ENCODE results near the gene LGR4.
"Not testable (repeated sequence)": the region's sequence is repeated elsewhere in the genome, so short reads cannot be mapped to it uniquely, and the experiment has no call there.

Gene LGR4

GRCh38 chr11:27462543-27462942 lies 10.0 kb downstream of the LGR4 start:
- peak overlapping the region; percentile 23 for H3K27ac ChIP-seq
- no peak for DNase-seq (ENCODE audit: low read depth, low spot score)

- no peak for DNase-seq (ENCODE audit: low read depth, low spot score)
- H3K27ac ChIP-seq, result no peak overlapping the region
Measured at GRCh38 chr11:27460158-27460978, 12.2 kb downstream of the LGR4 start.

- DNase-seq (ENCODE audit: low read depth, low spot score), result no peak
- no peak overlapping the region for H3K27ac ChIP-seq
Measured at GRCh38 chr11:27459191-27459590, 13.4 kb downstream of the LGR4 start.

GRCh38 chr11:27458182-27458581 lies 14.4 kb downstream of the LGR4 start:
- H3K27ac ChIP-seq, result no peak overlapping the region
- DNase-seq (ENCODE audit: low read depth, low spot score), result no peak

GRCh38 chr11:27456795-27457329 lies 15.7 kb downstream of the LGR4 start:
- H3K27ac ChIP-seq, result peak overlapping the region; percentile 70
- no peak for DNase-seq (ENCODE audit: low read depth, low spot score)

- H3K27ac ChIP-seq, result peak overlapping the region; percentile 70
- no peak for DNase-seq (ENCODE audit: low read depth, low spot score)
Measured at GRCh38 chr11:27456140-27456794, 16.3 kb downstream of the LGR4 start.

GRCh38 chr11:27455667-27456066 lies 16.9 kb downstream of the LGR4 start:
- DNase-seq (ENCODE audit: low read depth, low spot score), result no peak
- H3K27ac ChIP-seq, result peak overlapping the region; percentile 70

GRCh38 chr11:27453701-27454100 lies 18.9 kb downstream of the LGR4 start:
- no peak for DNase-seq (ENCODE audit: low read depth, low spot score)
- H3K27ac ChIP-seq, result no peak overlapping the region

GRCh38 chr11:27452147-27452546 lies 20.4 kb downstream of the LGR4 start:
- DNase-seq (ENCODE audit: low read depth, low spot score), result no peak
- H3K27ac ChIP-seq, result peak overlapping the region; percentile 14

- peak overlapping the region; percentile 14 for H3K27ac ChIP-seq
- no peak for DNase-seq (ENCODE audit: low read depth, low spot score)
Measured at GRCh38 chr11:27451244-27451965, 21.2 kb downstream of the LGR4 start.

GRCh38 chr11:27448184-27448540 lies 24.4 kb downstream of the LGR4 start:
- not testable (repeated sequence) for DNase-seq (ENCODE audit: low read depth, low spot score)
- H3K27ac ChIP-seq, result peak overlapping the region; percentile 89

- no peak for DNase-seq (ENCODE audit: low read depth, low spot score)
- H3K27ac ChIP-seq, result peak overlapping the region; percentile 89
Measured at GRCh38 chr11:27447288-27448183, 25.1 kb downstream of the LGR4 start.

GRCh38 chr11:27445625-27446024 lies 27.0 kb downstream of the LGR4 start:
- H3K27ac ChIP-seq, result no peak overlapping the region
- no peak for DNase-seq (ENCODE audit: low read depth, low spot score)

- H3K27ac ChIP-seq, result no peak overlapping the region
- no peak for DNase-seq (ENCODE audit: low read depth, low spot score)
Measured at GRCh38 chr11:27444801-27445215, 27.8 kb downstream of the LGR4 start.

- H3K27ac ChIP-seq, result no peak overlapping the region
- no peak for DNase-seq (ENCODE audit: low read depth, low spot score)
Measured at GRCh38 chr11:27443746-27444507, 28.7 kb downstream of the LGR4 start.

- H3K27ac ChIP-seq, result no peak overlapping the region
- DNase-seq (ENCODE audit: low read depth, low spot score), result no peak
Measured at GRCh38 chr11:27443227-27443626, 29.4 kb downstream of the LGR4 start.

GRCh38 chr11:27440090-27440489 lies 32.5 kb downstream of the LGR4 start:
- H3K27ac ChIP-seq, result no peak overlapping the region
- DNase-seq (ENCODE audit: low read depth, low spot score), result no peak

GRCh38 chr11:27438595-27438981 lies 34.0 kb downstream of the LGR4 start:
- DNase-seq (ENCODE audit: low read depth, low spot score), result no peak
- no peak overlapping the region for H3K27ac ChIP-seq

Data from epithelial cell of prostate (primary cell).